ENCODE data around the gene MOCS2.
"Not testable (repeated sequence)": the region's sequence is repeated elsewhere in the genome, so short reads cannot be mapped to it uniquely, and the experiment has no call there.

The MOCS2 gene

GRCh38 chr5:53109443-53110127, at the start of gene MOCS2:
TSS of gene MOCS2 (minus strand) at chr5:53109757. CDS start at chr5:53107174, 2,583 bp downstream.
- peak; percentile 2 to 62 for DNase-seq

- DNase-seq, result no peak
Measured at GRCh38 chr5:53151713-53152458, 42.3 kb upstream of the MOCS2 start.

GRCh38 chr5:53133020-53133419, 23.5 kb upstream of the MOCS2 start:
- no peak for DNase-seq

GRCh38 chr5:53130266-53130665, 20.7 kb upstream of the MOCS2 start:
- no peak for DNase-seq

GRCh38 chr5:53128481-53128880, 18.9 kb upstream of the MOCS2 start:
- DNase-seq, result no peak

GRCh38 chr5:53127107-53127506, 17.6 kb upstream of the MOCS2 start:
- no peak for DNase-seq

- no peak for DNase-seq
Measured at GRCh38 chr5:53126521-53126920, 17.0 kb upstream of the MOCS2 start.

GRCh38 chr5:53123702-53124101, 14.1 kb upstream of the MOCS2 start:
- no peak for DNase-seq

- no peak for DNase-seq
Measured at GRCh38 chr5:53120165-53120564, 10.6 kb upstream of the MOCS2 start.

- no peak for DNase-seq
Measured at GRCh38 chr5:53118879-53119278, 9.3 kb upstream of the MOCS2 start.

GRCh38 chr5:53116597-53116996, 7.0 kb upstream of the MOCS2 start:
- DNase-seq, result no peak

- no peak for DNase-seq
Measured at GRCh38 chr5:53114988-53115387, 5.4 kb upstream of the MOCS2 start.

GRCh38 chr5:53113947-53114346, 4.4 kb upstream of the MOCS2 start:
- DNase-seq, result no peak

GRCh38 chr5:53112909-53113308, 3.4 kb upstream of the MOCS2 start:
- no peak for DNase-seq

- not testable (repeated sequence) for DNase-seq
Measured at GRCh38 chr5:53112307-53112706, 2.8 kb upstream of the MOCS2 start.

GRCh38 chr5:53111139-53111538, 1.6 kb upstream of the MOCS2 start:
- DNase-seq, result no peak

- DNase-seq, result no peak
Measured at GRCh38 chr5:53110156-53110555, 599 bp upstream of the MOCS2 start.

GRCh38 chr5:53109056-53109442, 508 bp downstream of the MOCS2 start:
- DNase-seq, result no peak

GRCh38 chr5:53105611-53106300, 3.8 kb downstream of the MOCS2 start:
- DNase-seq, result no peak

- DNase-seq, result no peak
Measured at GRCh38 chr5:53100606-53101005, 9.0 kb downstream of the MOCS2 start.

- DNase-seq, result no peak
Measured at GRCh38 chr5:53099546-53099945, 10.0 kb downstream of the MOCS2 start.

- DNase-seq, result peak in 1 of 2 experiments; percentile 0
Measured at GRCh38 chr5:53095931-53096525, 13.5 kb downstream of the MOCS2 start.

GRCh38 chr5:53095217-53095616, 14.3 kb downstream of the MOCS2 start:
- no peak for DNase-seq
